ENCODE measurements around the gene USP10.

Gene USP10

DNA sequence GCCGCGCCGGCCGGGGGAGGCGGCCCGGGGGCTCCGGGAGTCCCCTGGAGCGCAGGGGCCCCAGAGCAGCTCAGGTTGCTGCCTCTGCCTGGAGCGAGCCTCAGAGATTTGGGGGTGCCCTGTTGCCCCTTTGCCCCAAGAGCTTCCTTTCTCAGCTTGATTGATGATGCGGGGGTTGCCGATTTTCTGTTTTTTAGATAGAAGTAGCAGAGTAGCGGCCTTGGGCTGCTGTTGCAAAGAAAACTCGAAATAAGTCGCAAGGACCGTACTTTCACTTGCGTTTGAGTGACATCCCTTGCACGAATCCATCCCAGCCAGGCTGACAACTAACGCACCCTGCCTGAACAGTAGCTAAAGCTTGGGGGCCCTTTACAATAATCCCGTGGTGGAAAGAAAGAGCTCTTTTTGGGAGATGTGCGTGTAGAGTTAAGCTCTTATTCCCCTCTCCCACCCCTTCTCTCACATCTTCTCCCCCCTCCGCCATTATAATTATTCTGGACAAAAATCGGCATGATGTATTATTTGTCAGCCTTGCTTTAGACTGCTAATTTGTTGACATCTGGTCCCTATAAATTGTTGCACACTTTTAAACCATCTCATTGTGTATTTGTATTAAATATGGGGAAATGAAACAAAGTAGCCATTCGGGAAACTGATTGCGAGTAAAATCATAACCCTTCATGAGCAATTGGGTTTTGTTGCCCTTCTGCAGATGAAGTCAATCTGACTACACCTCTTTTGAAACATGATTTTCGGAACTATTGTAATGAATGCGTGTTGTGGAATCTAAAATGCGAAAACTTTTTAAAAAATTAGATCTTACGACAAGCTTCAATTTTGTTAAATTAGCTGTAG lies 873 bp downstream of the USP10 start:
- DNase-seq: no peak

DNA sequence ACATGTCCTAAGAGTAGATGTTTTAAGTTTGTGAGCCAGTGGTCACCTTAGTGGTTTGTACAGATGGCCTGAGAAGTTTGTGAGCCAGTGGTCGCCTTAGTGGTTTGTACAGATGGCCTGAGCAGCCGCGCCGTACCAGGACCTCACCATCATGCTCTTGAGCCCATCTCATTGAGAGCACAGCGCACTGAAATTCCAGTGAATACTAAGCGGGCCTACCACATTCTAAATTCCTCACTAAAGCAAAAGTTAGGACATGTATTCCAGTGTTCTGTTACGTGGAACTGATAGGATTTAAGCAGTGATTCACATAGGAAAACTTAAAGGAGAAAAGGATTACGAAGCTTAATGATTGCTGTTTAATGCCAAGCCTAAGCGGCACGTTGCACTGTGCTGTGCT lies 3.9 kb downstream of the USP10 start:
- no peak for DNase-seq

DNA sequence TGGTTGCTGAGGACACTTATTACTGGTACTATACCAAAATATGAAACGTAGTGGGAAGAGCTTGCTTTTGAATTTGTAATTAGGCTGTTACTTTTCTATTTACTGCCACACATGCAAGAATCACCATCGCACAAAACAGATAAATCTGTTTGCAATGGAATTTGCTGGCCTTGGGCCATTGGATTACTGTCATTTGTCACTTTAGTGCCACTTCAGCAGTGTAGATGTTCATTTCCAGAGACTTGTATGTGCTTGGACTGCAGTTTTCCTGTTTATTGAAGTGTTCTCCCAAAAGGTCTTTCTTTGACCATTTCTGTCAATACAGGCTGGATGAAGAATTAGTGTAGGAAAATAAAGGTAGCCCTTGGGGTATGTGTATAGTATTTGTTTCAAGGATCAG lies 4.5 kb downstream of the USP10 start:
- DNase-seq: no peak

DNA sequence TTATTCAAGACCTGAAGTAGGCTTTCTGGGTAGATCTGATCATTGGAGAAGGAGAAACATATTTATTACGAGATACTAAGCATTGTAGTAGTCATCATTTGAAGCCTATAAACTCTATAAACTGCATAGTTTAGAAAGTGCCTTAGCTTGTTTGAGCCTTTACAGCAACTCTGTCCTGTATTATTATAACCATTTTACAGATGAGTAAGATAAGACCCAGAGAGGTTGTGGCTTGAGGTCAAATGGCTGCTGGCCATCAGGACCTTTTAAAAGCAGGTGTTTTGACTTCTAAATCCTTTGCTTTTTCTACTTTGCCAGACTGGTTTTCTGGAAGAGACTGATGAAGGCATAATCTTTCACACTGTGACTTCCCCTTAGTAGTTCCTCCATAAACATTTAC lies 7.1 kb downstream of the USP10 start:
- no peak for DNase-seq

DNA sequence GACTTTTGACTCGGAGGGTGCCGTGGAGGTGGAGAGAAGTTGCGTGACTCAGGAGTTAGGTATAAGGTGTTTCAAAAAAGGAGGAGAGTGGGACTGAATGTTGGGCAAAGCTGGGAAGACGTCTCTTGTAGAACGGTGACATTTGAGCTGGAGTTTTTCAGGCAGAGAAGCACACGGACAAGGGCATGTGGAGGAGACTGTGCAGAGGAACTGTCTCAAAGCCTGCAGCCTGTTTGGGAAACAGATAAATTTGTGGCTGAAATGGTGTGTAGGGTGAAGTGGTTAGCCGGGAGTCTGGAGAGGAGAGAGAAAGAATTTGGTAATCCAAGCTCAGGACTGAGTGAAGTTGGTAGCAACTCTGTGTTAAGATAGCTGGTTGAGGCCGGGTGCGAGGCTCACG lies 9.8 kb downstream of the USP10 start:
- DNase-seq: no peak

DNA sequence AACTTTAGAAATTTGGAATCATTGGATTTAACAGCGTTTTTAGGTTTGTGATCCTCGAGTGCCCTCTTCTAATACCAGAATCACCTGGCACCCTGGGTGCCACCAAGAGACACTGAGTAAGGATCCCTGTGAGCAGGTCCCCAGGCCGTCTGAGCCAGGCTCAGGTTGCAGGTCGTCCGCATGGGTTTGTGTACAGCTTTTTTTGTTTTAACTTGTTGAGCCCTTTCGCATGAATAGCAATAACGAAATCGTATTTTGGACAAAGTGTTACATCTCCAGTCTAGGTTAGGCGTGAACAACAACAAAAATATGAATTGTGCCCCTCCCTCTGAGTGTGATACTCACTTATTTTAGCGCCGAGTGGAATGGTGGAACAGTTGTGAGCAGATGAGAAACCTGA lies 10.9 kb downstream of the USP10 start:
- DNase-seq: no peak

DNA sequence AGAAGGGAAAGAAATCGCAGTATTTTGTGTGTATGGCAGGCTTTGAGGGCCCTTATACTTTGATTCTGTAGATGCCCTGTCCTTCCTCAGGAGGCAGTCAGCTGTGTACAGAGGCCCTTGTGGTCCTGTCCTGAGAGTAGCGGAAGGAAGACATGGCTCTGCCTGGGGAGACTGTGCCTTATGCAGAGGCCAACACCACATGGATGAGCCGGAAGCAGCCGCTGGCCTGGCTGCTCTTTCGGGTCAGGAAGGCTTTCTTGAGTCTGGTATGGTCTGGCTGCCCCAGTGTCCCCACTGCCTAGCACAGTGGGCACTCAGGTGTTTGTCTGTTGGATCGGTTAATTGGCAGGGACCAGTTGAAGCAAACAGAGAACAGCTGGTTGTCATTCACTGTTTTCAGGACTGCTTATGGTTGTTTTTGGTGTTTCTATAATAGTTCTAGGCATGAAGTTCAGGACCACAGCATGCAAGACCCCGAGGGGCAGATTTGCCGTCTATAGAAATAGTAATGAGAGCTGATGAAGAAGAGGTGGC lies 12.4 kb downstream of the USP10 start:
- DNase-seq: no peak

DNA sequence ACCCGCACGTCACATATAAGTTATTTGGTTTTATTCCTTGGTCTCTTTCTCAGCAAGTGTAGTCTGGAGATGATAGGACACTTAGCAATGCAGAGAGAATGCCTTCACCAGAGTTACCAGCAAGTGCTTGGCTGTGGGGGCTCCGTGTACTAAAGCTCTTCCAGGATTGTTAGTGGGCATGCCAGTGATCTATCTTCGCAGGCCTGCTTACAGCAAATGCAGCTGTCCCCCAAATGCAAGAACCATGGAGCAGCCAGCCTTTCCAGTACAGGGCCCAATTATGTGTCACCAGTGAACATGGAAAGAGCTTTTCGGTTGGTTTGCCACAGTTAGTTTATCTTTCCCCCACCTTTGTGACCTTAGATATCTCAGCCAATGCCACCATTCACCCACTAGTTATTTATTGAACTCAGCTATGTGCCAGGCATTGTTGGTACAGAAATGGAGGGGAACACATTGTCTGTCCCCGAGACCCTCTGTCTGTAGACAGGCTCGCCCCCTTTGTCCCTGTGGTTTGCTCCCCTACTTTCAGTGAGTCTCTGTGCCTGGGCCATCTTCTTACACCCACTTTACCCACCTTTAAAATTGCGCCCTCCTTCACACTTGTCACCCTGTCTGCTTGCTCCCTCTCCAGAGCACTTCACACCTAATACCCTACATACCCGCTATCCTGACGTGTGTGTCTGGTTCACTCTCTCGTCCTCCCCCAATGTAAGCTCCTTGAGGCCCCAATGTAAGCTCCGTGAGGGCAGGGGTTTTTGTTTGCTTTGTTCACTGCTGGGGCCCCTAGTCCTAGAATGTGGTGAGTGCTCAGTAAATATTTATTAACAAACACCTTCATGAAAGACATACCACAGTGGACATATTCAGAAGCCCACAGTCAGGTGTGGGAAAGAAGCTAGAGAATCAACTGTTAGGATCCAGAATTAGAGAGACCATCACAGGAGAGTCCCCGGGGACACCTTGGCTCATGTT lies 13.3 kb downstream of the USP10 start:
- no peak for DNase-seq

DNA sequence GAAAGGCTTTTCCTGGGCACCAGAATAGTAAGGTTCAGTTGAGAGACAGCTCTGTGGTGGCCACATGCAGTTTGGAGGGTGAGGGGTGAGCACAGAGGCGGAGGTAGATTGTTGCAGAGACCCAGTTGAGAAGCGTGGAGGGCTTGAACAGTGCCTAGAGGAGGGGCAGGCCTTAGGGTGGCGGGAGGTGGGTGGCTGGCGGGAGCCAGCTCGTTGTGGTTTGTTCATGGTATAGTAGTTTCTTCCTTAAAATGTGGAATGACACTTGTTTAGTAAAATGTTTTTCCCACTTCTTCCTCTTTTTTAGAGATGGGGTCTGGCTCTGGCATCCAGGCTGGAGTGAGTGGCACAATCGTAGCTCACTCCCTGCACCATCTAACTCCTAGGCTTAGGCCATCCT lies 14.2 kb downstream of the USP10 start:
- DNase-seq: no peak

DNA sequence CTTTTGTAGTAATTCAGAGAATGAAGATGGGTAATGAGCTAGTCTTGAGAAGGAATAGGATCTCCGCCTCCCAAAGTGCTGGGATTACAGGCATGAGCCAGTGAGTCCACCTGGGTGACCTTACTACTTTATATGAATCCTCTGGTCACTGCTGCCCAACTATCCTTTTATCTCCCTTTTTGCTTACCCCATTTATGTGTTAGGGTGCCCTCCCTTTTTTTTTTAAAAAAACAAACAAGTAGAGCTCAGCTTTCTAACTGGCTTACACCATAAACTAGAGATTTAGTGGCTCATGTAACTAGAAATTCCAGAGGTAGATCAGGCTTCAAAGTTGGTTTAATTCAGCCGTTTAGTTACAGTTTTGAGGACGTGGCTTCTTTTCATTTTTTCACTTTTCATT lies 15.6 kb downstream of the USP10 start:
- DNase-seq: no peak

DNA sequence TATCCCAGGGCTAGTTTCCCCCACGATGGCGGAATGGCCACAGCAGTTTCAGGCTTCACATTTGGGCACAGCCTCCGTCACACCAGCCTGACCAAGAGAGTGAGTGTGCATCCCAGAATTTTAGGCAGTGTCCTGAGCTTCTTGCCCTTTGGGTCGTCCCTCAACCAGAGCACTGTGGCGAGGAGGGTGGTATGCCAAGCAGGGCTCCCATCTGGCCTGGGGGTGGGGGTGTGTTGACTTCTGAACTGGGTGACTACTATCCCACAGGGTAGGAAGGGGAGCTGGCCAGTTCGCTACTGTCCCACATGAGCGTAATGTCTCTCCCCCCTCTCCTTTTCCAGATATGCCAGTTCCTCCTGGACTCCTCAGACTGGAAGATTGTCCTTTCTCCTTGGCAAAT lies 16.1 kb downstream of the USP10 start:
- DNase-seq: no peak

DNA sequence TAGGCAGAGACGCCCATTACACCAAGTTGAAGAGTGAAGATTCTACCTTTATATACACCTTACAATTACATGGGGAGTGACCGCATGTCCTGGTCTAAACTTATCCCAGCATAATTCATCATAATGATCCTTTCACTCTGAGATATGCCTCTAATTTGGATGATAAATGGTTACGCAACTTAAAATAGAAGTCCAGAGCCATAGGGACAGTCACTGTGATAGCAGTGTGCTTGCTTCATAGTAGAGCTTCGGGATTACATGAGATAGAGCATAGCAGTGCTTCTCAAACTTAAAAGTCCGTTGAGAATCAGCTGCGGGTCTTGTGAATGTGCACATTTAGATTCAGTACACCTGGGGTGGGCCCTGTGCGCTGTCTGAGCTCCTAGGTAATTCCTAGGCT lies 16.9 kb downstream of the USP10 start:
- DNase-seq: no peak

DNA sequence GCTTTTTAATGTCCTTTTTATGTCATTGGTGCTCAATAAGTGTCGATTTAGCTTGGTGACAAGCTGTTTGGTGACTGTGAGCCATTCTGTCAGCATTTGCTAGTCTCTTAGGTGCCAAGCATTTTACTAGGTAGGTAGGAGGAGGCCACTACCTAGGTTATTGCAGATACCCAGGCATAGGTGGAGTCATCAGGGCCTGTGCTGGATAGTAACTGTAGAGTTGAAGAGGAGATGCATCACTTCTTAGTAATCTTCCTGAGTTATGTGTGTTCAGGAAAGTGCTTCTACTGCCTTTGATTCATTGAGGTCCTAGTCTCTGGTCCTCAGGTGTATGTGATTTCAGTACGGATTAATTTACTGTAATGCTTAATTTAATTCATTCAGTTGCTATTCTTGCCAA lies 17.7 kb downstream of the USP10 start:
- no peak for DNase-seq

DNA sequence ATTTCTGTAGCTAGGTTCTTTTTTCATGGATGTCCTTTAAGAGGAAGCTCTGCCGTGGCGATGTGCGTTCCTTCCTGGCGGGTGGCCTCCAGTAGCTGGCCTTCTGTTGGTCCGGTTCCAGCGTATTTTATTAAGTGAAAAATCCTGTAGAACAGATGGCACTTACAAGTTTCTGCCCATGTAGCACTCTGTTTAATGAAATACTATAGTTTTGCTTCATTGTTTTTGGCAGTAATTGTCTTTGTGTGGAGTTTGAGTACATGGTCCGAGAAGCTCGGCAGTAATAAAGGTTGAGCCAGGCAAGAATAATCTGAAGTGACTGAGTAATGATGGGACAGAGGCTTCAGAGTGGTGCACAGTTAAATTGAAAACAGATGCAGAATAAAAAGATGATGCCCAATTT lies 20.4 kb downstream of the USP10 start:
- no peak for DNase-seq

DNA sequence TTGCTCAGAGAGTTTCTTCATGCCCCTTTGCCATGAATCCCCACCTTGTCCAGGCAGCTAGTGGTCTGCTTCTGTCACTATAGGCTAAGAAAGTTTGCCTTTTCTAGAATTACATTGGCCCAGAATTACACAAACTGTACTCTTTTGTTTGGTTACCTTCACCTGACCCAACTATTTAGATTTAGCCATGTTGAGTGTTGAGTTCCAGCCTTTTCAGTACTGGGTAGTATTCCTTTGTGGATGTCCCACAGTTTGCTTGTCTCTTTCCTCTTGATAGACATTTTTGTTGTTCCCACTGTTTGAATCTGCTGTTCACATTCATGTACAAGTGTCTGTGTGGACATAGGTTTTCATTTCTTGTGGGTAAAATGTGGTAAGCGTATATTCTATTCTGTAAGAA lies 22.3 kb downstream of the USP10 start:
- no peak for DNase-seq

DNA sequence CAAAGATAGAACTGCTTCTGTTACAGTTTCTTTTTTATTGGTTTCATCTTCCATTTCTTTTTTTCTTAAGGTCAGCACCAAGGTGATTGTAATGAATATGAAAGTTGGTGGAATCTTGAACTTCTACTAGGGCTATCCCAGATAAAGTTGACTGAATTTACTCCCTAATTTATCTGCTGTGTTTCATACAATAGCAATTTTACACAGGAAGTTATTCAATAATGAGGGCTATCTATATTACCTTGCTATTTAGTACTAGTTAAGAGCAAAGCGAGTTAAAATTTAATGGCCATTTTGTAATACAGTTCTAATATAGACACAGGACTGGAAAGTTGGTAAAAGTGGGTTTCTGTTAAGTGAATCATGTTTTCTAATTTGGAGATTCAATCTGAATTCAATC lies 24.1 kb downstream of the USP10 start:
- DNase-seq: no peak

DNA sequence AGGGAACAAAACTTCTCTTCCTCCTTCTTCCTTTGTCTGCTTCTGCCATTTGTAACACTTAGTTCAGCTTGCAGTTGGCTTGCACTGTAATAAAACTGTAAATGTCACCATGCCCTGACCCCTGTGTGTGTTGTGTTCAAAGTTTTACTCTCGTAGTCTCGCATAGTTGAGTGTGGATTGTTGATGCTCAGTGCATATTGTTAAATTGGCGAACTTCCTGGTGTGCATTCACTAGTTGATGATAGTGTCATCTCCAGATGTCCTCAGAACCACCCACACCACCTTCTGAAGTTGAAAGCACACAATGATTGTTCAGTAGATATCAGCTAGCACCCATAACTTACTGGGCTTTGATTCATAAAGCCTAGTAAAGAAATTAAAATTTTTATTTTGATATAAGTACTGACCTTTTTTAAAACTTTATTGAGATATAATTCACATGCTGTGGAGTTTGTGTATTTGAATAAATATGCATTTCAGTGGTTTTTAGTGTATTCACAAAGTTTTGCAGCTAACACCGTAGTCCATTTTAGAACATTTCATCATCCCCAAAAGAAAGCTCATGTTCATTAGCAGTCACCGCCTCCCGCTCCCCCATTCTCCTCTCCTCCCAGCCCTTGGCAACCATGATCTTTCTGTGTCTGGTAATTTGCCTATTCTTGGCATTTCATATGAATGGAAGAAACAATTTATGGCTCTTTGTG lies 25.0 kb downstream of the USP10 start:
- peak; percentile 8 for DNase-seq

DNA sequence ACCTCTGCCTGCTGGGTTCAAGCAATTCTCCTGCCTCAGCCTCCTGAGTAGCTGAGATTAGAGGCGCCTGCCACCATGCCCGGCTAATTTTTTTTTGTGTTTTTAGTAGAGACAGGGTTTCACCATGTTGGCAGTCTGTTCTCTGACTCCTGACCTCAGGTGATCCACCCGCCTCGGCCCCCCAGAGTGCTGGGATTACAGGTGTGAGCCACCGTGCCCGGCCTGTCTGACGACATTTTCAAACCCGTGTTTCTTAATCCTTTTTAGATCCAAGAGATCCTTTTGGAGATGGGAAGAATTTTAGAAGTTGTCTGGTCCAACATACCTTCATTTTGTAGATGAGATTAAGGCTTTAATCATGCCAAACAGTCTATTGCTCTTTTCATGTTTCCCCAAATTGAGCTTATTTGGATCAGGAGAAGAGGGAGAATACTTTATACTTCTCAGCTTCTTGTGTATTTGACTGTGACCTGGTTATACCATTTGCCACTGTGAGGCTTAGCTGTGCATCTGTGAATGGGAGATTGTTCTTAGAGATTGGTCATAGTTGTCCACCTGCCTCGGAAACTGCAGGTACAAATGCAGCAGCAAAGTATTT lies 25.8 kb downstream of the USP10 start:
- no peak for DNase-seq

DNA sequence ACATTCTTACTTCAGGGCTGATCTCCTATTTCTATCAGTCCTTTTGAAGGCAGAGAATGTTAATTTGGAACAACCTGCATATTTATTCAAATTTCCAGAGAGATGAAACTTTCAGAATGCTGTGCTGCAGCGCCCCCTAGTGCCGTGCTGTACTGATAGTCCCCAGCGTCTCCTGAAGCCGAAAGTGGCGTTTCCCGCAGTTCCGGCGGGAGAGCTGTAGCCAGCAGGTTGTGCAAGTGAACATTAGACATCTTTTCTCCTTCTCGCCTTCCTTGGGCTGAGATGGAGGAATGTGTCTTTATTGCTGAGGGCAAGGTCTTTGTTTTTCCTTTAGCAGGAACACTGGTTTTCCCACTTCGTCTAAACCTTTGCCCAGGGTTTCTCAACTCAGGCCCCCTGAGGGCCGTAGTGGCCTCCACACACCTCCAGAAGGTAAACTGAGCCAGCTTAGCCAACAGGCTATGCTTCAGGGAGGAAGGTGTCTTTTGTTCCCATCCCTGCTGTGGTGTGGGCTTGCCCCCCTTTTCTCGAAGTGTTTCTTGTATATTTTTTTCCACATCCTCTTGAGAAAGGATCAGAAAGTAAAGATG lies 26.4 kb downstream of the USP10 start:
- DNase-seq: peak; percentile 85

DNA sequence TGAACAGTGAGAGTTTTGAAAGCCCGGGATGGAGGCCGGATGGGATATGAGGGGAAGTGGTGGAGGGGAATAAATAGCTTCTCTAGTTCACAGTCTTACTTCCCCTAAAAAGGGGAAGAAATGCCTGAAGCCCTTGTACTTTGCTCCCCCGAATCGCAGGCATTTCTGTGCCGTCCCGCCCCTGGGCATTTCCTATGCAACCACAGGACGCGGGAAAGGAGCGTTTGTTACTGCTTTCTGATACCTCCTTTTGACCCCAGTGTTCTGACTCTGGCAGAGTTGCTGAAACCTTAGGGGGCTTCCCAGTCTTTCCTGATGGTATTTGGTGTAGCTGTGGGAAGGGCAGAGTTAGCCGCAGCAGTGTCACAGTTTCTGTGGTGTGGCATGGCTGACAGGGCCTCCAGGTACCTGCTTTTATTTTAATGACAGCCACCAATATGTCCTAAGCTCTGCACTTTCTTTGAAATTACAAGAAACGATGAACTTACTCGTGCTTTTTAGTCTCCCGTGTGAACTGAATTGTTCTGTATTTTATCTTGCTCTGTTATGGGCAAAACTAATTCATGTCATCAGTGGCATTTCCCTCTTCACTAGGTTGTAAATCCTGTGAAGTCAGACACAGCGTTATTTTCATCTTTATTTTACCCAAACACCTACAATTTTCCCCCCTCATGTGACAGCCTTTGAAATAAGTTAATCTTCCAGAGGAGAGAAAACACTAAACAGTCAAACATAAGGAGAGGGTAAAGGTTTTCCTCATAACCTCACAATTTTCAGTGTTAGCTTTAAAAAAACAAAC lies 27.1 kb downstream of the USP10 start:
- no peak for DNase-seq

DNA sequence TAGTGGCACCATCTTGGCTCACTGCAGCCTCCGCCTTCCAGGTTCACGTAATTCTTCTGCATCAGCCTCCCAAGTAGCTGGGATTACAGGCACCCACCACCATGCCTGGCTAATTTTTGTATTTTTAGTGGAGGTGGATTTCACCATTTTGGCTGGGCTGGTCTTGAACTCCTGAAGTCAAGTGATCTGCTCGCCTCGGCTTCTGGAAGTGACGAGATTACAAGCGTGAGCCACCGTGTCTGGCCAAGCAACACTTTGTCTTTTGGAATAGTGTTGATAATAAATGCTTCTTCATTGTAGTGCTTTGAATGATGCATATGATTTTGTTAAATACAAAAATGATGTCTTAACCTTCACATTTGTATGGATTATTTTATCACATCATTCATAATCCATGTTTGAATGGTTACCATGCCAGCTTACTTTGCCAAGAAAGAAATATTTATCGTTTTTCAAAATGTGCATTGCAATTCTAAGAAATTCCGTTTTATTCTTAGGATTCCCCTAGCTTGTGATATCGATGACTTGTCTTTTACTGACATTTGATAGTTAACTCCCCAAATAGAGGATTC lies 29.1 kb downstream of the USP10 start:
- DNase-seq: no peak
